HEK293 (cell line): ENCODE results near the gene ATP6AP2.

Source experiments
- GFI1B ChIP-seq: fragments of 450-650 bp; formaldehyde crosslinking; IDR thresholded peaks from 2 replicates; pipeline ENCODE4 v1.5.1; 2016; ENCODE audit warnings: missing biosample characterization, missing genetic modification characterization
- KLF10 ChIP-seq: fragments of 450-650 bp; IDR thresholded peaks from 2 replicates; pipeline ENCODE4 v1.5.1; 2018; ENCODE audit warnings: missing biosample characterization, mild to moderate bottlenecking, missing genetic modification characterization
- KLF9 ChIP-seq: fragments of 450-650 bp; formaldehyde crosslinking; IDR thresholded peaks from 2 replicates; pipeline ENCODE4 v1.5.1; 2016; ENCODE audit warnings: missing biosample characterization, missing genetic modification characterization, low read depth
- MYNN ChIP-seq: fragments of 450-650 bp; formaldehyde crosslinking; IDR thresholded peaks from 2 replicates; pipeline ENCODE4 v1.5.1; 2016; ENCODE audit warnings: missing biosample characterization, missing genetic modification characterization, borderline replicate concordance
- OSR2 ChIP-seq: fragments of 450-650 bp; formaldehyde crosslinking; IDR thresholded peaks from 2 replicates; pipeline ENCODE4 v1.5.1; 2016; ENCODE audit warnings: missing biosample characterization, missing genetic modification characterization
- RBAK ChIP-seq: fragments of 450-650 bp; formaldehyde crosslinking; IDR thresholded peaks from 2 replicates; pipeline ENCODE4 v1.5.1; 2016; ENCODE audit warnings: missing biosample characterization, missing genetic modification characterization
- SCRT1 ChIP-seq: fragments of 450-650 bp; formaldehyde crosslinking; IDR thresholded peaks from 2 replicates; pipeline ENCODE4 v1.5.1; 2016; ENCODE audit warnings: missing biosample characterization, missing genetic modification characterization, borderline replicate concordance
- SP2 ChIP-seq: fragments of 450-650 bp; formaldehyde crosslinking; IDR thresholded peaks from 2 replicates; pipeline ENCODE4 v1.5.1; 2016; ENCODE audit warnings: missing biosample characterization, missing genetic modification characterization
- YY2 ChIP-seq: fragments of 450-650 bp; formaldehyde crosslinking; IDR thresholded peaks from 2 replicates; pipeline ENCODE4 v1.5.1; 2016; ENCODE audit warnings: missing biosample characterization, missing genetic modification characterization
- ZBTB17 ChIP-seq: fragments of 450-650 bp; formaldehyde crosslinking; IDR thresholded peaks from 2 replicates; pipeline ENCODE4 v1.5.1; 2016; ENCODE audit warnings: missing biosample characterization, missing genetic modification characterization
- ZBTB44 ChIP-seq: fragments of 450-650 bp; IDR thresholded peaks from 2 replicates; pipeline ENCODE4 v1.5.1; 2018; ENCODE audit warnings: missing biosample characterization, mild to moderate bottlenecking, missing genetic modification characterization
- ZBTB49 ChIP-seq: fragments of 450-650 bp; formaldehyde crosslinking; IDR thresholded peaks from 2 replicates; pipeline ENCODE4 v1.5.1; 2016; ENCODE audit warnings: missing biosample characterization, missing genetic modification characterization, low read depth
- ZBTB8A ChIP-seq: fragments of 450-650 bp; formaldehyde crosslinking; IDR thresholded peaks from 2 replicates; pipeline ENCODE4 v1.5.1; 2016; ENCODE audit warnings: missing biosample characterization, missing genetic modification characterization
- ZFP3 ChIP-seq: fragments of 450-650 bp; formaldehyde crosslinking; IDR thresholded peaks from 2 replicates; pipeline ENCODE4 v1.5.1; 2016; ENCODE audit warnings: low read depth, missing biosample characterization, missing genetic modification characterization
- ZFP41 ChIP-seq: fragments of 450-650 bp; formaldehyde crosslinking; IDR thresholded peaks from 2 replicates; pipeline ENCODE4 v1.5.1; 2016; ENCODE audit warnings: missing biosample characterization, missing genetic modification characterization, borderline replicate concordance
- ZNF121 ChIP-seq: fragments of 450-650 bp; formaldehyde crosslinking; IDR thresholded peaks from 2 replicates; pipeline ENCODE4 v1.5.1; 2016; ENCODE audit warnings: missing biosample characterization, missing genetic modification characterization
- ZNF157 ChIP-seq: fragments of 450-650 bp; formaldehyde crosslinking; IDR thresholded peaks from 2 replicates; pipeline ENCODE4 v1.5.1; 2016; ENCODE audit warnings: missing biosample characterization, missing genetic modification characterization
- ZNF169 ChIP-seq: fragments of 450-650 bp; formaldehyde crosslinking; IDR thresholded peaks from 2 replicates; pipeline ENCODE4 v1.5.1; 2016; ENCODE audit warnings: missing biosample characterization, missing genetic modification characterization
- ZNF184 ChIP-seq: fragments of 450-650 bp; IDR thresholded peaks from 2 replicates; pipeline ENCODE4 v1.5.1; 2018; ENCODE audit warnings: missing biosample characterization, mild to moderate bottlenecking, missing genetic modification characterization
- ZNF23 ChIP-seq: fragments of 450-650 bp; formaldehyde crosslinking; IDR thresholded peaks from 2 replicates; pipeline ENCODE4 v1.5.1; 2016; ENCODE audit warnings: missing biosample characterization, missing genetic modification characterization, borderline replicate concordance
- ZNF239 ChIP-seq: fragments of 450-650 bp; formaldehyde crosslinking; IDR thresholded peaks from 2 replicates; pipeline ENCODE4 v1.5.1; 2016; ENCODE audit warnings: missing biosample characterization, missing genetic modification characterization
- ZNF274 ChIP-seq, 2 experiments: fragments of 200-500 bp in 1 of 2; fragments of 450-650 bp in 1 of 2; sonication (Bioruptor generic) in 1 of 2; formaldehyde crosslinking in 1 of 2; IDR thresholded peaks; 2 replicates each; pipeline versions ENCODE4 v1.5.1 to v1.6.1; 2014 to 2016; ENCODE audit warnings: borderline replicate concordance in 1 of 2, inconsistent platforms in 1 of 2, low read length in 1 of 2, missing biosample characterization in 1 of 2, missing genetic modification characterization in 1 of 2
- ZNF335 ChIP-seq: fragments of 450-650 bp; formaldehyde crosslinking; conservative IDR thresholded peaks from 2 replicates; pipeline ENCODE4 v1.5.1; 2016; ENCODE audit warnings: missing biosample characterization, missing genetic modification characterization
- ZNF37A ChIP-seq: fragments of 450-650 bp; IDR thresholded peaks from 2 replicates; pipeline ENCODE4 v1.5.1; 2018; ENCODE audit warnings: missing biosample characterization, missing genetic modification characterization
- ZNF404 ChIP-seq: fragments of 450-650 bp; formaldehyde crosslinking; IDR thresholded peaks from 2 replicates; pipeline ENCODE4 v1.5.1; 2017; ENCODE audit warnings: missing biosample characterization, missing genetic modification characterization
- ZNF433 ChIP-seq: fragments of 450-650 bp; formaldehyde crosslinking; IDR thresholded peaks from 2 replicates; pipeline ENCODE4 v1.5.1; 2016; ENCODE audit warnings: missing biosample characterization, missing genetic modification characterization, low read depth
- ZNF521 ChIP-seq: fragments of 450-650 bp; formaldehyde crosslinking; IDR thresholded peaks from 2 replicates; pipeline ENCODE4 v1.5.1; 2017; ENCODE audit warnings: missing biosample characterization, mild to moderate bottlenecking, missing genetic modification characterization
- ZNF544 ChIP-seq: fragments of 450-650 bp; formaldehyde crosslinking; IDR thresholded peaks from 2 replicates; pipeline ENCODE4 v1.5.0; 2017; ENCODE audit warnings: missing biosample characterization, missing genetic modification characterization
- ZNF561 ChIP-seq: fragments of 450-650 bp; IDR thresholded peaks from 2 replicates; pipeline ENCODE4 v1.5.1; 2018; ENCODE audit warnings: missing biosample characterization, missing genetic modification characterization, borderline replicate concordance
- ZNF600 ChIP-seq: fragments of 450-650 bp; formaldehyde crosslinking; IDR thresholded peaks from 2 replicates; pipeline ENCODE4 v1.5.1; 2016; ENCODE audit warnings: missing biosample characterization, missing genetic modification characterization
- ZNF621 ChIP-seq: fragments of 450-650 bp; formaldehyde crosslinking; IDR thresholded peaks from 2 replicates; pipeline ENCODE4 v1.5.1; 2017; ENCODE audit warnings: missing biosample characterization, missing genetic modification characterization
- ZNF626 ChIP-seq: fragments of 450-650 bp; sonication (Bioruptor Pico); formaldehyde crosslinking; IDR thresholded peaks from 2 replicates; pipeline ENCODE4 v1.5.1; 2018; ENCODE audit warnings: missing biosample characterization, missing genetic modification characterization, inconsistent platforms
- ZNF76 ChIP-seq: fragments of 450-650 bp; formaldehyde crosslinking; IDR thresholded peaks from 2 replicates; pipeline ENCODE4; 2016; ENCODE audit warnings: low read depth, missing biosample characterization, missing genetic modification characterization, borderline replicate concordance
- ZNF768 ChIP-seq: fragments of 450-650 bp; formaldehyde crosslinking; IDR thresholded peaks from 2 replicates; pipeline ENCODE4 v1.5.1; 2018; ENCODE audit warnings: missing biosample characterization, mild to moderate bottlenecking, missing genetic modification characterization
- ZNF843 ChIP-seq: fragments of 450-650 bp; formaldehyde crosslinking; IDR thresholded peaks from 2 replicates; pipeline ENCODE4 v1.5.1; 2016; ENCODE audit warnings: missing biosample characterization, missing genetic modification characterization
- ZXDB ChIP-seq: fragments of 450-650 bp; formaldehyde crosslinking; IDR thresholded peaks from 2 replicates; pipeline ENCODE4 v1.5.1; 2016; ENCODE audit warnings: missing biosample characterization, missing genetic modification characterization

ATP6AP2 gene

GRCh38 chrX:40646489-40647306, 65.9 kb downstream of the ATP6AP2 start (continued):
- TF ChIP-seq ZNF274 (IDR thresholded peaks at IDR 0.05; ENCODE audit: low read length), result no peak
- TF ChIP-seq ZNF274 (tag by site-specific recombination; IDR thresholded peaks at IDR 0.05; ENCODE audit: borderline replicate concordance), result no peak
- TF ChIP-seq GFI1B (tag by site-specific recombination), result no peak
- no peak for TF ChIP-seq ZNF621 (tag by site-specific recombination)
- no peak for TF ChIP-seq SCRT1 (tag by site-specific recombination)
- no peak for TF ChIP-seq OSR2 (tag by site-specific recombination)
- peak; percentile 96 for TF ChIP-seq ZNF335
- no peak for TF ChIP-seq RBAK (tag by site-specific recombination)
- no peak for TF ChIP-seq ZNF37A
- no peak for TF ChIP-seq ZNF23 (tag by site-specific recombination)
- TF ChIP-seq ZNF184 (tag by site-specific recombination), result no peak
- no peak for TF ChIP-seq ZNF239 (tag by site-specific recombination)
- no peak for TF ChIP-seq ZNF626 (tag by site-specific recombination)
- TF ChIP-seq ZNF169 (tag by site-specific recombination), result no peak
- TF ChIP-seq ZXDB (tag by site-specific recombination), result no peak
- TF ChIP-seq ZFP41, result no peak
- no peak for TF ChIP-seq MYNN (tag by site-specific recombination)
- no peak for TF ChIP-seq ZNF521 (tag by site-specific recombination)
- no peak for TF ChIP-seq ZNF561 (tag by site-specific recombination)
- no peak for TF ChIP-seq ZNF157 (tag by site-specific recombination)
- TF ChIP-seq ZNF768 (tag by site-specific recombination), result no peak
- TF ChIP-seq KLF10 (tag by site-specific recombination), result no peak
- TF ChIP-seq ZNF433 (tag by site-specific recombination), result no peak
- TF ChIP-seq ZBTB17 (tag by site-specific recombination), result peak; percentile 45; the same call in 1 of the 2 replicates
- TF ChIP-seq ZNF600 (tag by site-specific recombination), result no peak
- TF ChIP-seq ZBTB44 (tag by site-specific recombination), result no peak
- TF ChIP-seq YY2 (tag by site-specific recombination), result no peak
- no peak for TF ChIP-seq ZNF121 (tag by site-specific recombination)
- peak; percentile 41 for TF ChIP-seq ZBTB8A (tag by site-specific recombination)
- TF ChIP-seq ZNF843 (tag by site-specific recombination), result no peak
- no peak for TF ChIP-seq ZNF404
- TF ChIP-seq ZNF76 (tag by site-specific recombination), result 0 out of 2 replicates have a peak, but pooled peaks have one; percentile 33
- no peak for TF ChIP-seq KLF9 (tag by site-specific recombination)
- TF ChIP-seq ZBTB49 (tag by site-specific recombination), result no peak
- TF ChIP-seq SP2, result 0 out of 2 replicates have a peak, but pooled peaks have one; percentile 19
- TF ChIP-seq ZFP3, result no peak
- no peak for TF ChIP-seq ZNF544
